ENCODE measurements around the gene AKAP6. TPM values are rescaled to one million over a fixed set of nuclear protein-coding genes. Genes with fewer than 3 reads are reported as not detected.

Gene AKAP6
- total RNA-seq, 2 experiments from 2014 or later, result 0.13 to 0.72 TPM

- CTCF ChIA-PET (ENCODE audit: unreplicated experiment), result no interaction called here
- no TSS peak for BruUV-seq (replicated peaks)
Observed at GRCh38 chr14:32601069-32601468, 272.0 kb downstream of the AKAP6 start.

DNA sequence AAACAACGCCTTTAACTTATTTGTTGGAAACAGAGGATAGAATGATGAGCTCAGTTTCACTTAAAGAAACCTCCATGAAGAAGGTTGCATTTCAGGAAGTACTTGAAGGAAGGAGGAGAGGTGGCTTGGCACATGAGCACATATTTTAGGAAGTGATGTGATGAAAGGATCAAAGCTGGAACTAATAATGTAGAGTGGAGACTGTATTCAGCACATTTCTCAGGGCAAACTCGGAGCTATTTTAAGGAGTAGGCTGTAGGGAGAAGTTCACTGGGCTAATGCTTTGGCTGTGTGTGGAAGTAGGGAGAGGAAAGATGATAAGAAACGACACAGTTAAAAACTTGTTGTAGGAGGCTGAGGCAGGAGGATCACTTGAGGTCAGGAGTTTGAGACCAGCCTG is 272.8 kb downstream of the AKAP6 start:
- no peak for TF ChIP-seq EZH2phosphoT487 (IDR thresholded peaks at IDR 0.05; ENCODE audit: borderline replicate concordance, low read depth, low read length)
- Histone ChIP-seq H4K20me1 (ENCODE audit: insufficient read depth, low read length) (no peaks in the 10 kb centered on the region), H3K9me2 (ENCODE audit: insufficient read depth, low read length) (no peaks in the 10 kb centered on the region), H3K9me3 (ENCODE audit: low read length) (no peaks in the 10 kb centered on the region), H3K27ac (ENCODE audit: low read depth, low read length, poor library complexity, severe bottlenecking) (no peak overlapping the region), H3K4me2 (ENCODE audit: low read length) (no peak overlapping the region), H2AFZ (ENCODE audit: low read length) (no peak overlapping the region), H3K79me2 (ENCODE audit: insufficient read depth, low read depth, low read length) (no peaks in the 10 kb centered on the region), H3K36me3 (ENCODE audit: insufficient read depth, low read length) (no peaks in the 10 kb centered on the region), H3K4me1 (ENCODE audit: insufficient read depth, low read length, poor library complexity, severe bottlenecking) (no peaks in the 10 kb centered on the region), H3K4me3 (ENCODE audit: low read depth, low read length, poor library complexity, severe bottlenecking) (no peak overlapping the region)
- no TSS peak for BruUV-seq (replicated peaks)
- POLR2A ChIA-PET, result no interaction called here
- intact Hi-C loops (cut with micrococcal nuclease; ENCODE audit: unreplicated experiment), result no loop called here
- CTCF ChIA-PET (ENCODE audit: unreplicated experiment), result no interaction called here
- DNase-seq (ENCODE audit: low spot score), result no peak

More at GRCh38 chr14:32601069-32601468, 272.0 kb downstream of the AKAP6 start:
- TF ChIP-seq, protein P1, sequence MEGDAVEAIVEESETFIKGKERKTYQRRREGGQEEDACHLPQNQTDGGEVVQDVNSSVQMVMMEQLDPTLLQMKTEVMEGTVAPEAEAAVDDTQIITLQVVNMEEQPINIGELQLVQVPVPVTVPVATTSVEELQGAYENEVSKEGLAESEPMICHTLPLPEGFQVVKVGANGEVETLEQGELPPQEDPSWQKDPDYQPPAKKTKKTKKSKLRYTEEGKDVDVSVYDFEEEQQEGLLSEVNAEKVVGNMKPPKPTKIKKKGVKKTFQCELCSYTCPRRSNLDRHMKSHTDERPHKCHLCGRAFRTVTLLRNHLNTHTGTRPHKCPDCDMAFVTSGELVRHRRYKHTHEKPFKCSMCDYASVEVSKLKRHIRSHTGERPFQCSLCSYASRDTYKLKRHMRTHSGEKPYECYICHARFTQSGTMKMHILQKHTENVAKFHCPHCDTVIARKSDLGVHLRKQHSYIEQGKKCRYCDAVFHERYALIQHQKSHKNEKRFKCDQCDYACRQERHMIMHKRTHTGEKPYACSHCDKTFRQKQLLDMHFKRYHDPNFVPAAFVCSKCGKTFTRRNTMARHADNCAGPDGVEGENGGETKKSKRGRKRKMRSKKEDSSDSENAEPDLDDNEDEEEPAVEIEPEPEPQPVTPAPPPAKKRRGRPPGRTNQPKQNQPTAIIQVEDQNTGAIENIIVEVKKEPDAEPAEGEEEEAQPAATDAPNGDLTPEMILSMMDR (conservative IDR thresholded peaks at IDR 0.05; ENCODE audit: low read length), result no peak
- no peak for TF ChIP-seq EZH2phosphoT487 (IDR thresholded peaks at IDR 0.05; ENCODE audit: borderline replicate concordance, low read depth, low read length)
- Histone ChIP-seq H3K9me2 (ENCODE audit: insufficient read depth, low read length) (no peaks in the 10 kb centered on the region), H3K36me3 (ENCODE audit: insufficient read depth, low read length) (no peaks in the 10 kb centered on the region), H3K4me3 (ENCODE audit: low read depth, low read length, poor library complexity, severe bottlenecking) (no peak overlapping the region), H3K79me2 (ENCODE audit: insufficient read depth, low read depth, low read length) (no peaks in the 10 kb centered on the region), H3K4me1 (ENCODE audit: insufficient read depth, low read length, poor library complexity, severe bottlenecking) (no peaks in the 10 kb centered on the region), H2AFZ (ENCODE audit: low read length) (no peak overlapping the region), H3K9me3 (ENCODE audit: low read length) (no peaks in the 10 kb centered on the region), H3K27ac (ENCODE audit: low read depth, low read length, poor library complexity, severe bottlenecking) (no peak overlapping the region), H4K20me1 (ENCODE audit: insufficient read depth, low read length) (no peaks in the 10 kb centered on the region), H3K4me2 (ENCODE audit: low read length) (no peak overlapping the region)
- intact Hi-C loops (cut with micrococcal nuclease; ENCODE audit: unreplicated experiment), result no loop called here
- POLR2A ChIA-PET, result no interaction called here
- no peak for DNase-seq (ENCODE audit: low spot score)

GRCh38 chr14:32602699-32603098 is 273.6 kb downstream of the AKAP6 start:
- no peaks in the 10 kb centered on the region for H3K4me1 ChIP-seq (ENCODE audit: insufficient read depth, low read length, poor library complexity, severe bottlenecking)
- no peaks in the 10 kb centered on the region for H3K79me2 ChIP-seq (ENCODE audit: insufficient read depth, low read depth, low read length)
- H3K9me2 ChIP-seq (ENCODE audit: insufficient read depth, low read length), result no peaks in the 10 kb centered on the region
- H3K9me3 ChIP-seq (ENCODE audit: low read length), result no peaks in the 10 kb centered on the region
- no TSS peak for BruUV-seq (replicated peaks)
- intact Hi-C loops (cut with micrococcal nuclease; ENCODE audit: unreplicated experiment), result no loop called here
- H3K4me3 ChIP-seq (ENCODE audit: low read depth, low read length, poor library complexity, severe bottlenecking), result no peak overlapping the region
- TF ChIP-seq, protein P1 (conservative IDR thresholded peaks at IDR 0.05; ENCODE audit: low read length), result no peak
- no peak for TF ChIP-seq EZH2phosphoT487 (IDR thresholded peaks at IDR 0.05; ENCODE audit: borderline replicate concordance, low read depth, low read length)
- H3K4me2 ChIP-seq (ENCODE audit: low read length), result no peak overlapping the region
- H3K27ac ChIP-seq (ENCODE audit: low read depth, low read length, poor library complexity, severe bottlenecking), result no peak overlapping the region
- no peaks in the 10 kb centered on the region for H4K20me1 ChIP-seq (ENCODE audit: insufficient read depth, low read length)
- H3K36me3 ChIP-seq (ENCODE audit: insufficient read depth, low read length), result no peaks in the 10 kb centered on the region
- no peak overlapping the region for H2AFZ ChIP-seq (ENCODE audit: low read length)
- POLR2A ChIA-PET, result no interaction called here
- no peak for DNase-seq (ENCODE audit: low spot score)
- CTCF ChIA-PET (ENCODE audit: unreplicated experiment), result no interaction called here

All from OCI-LY7 (cell line).